CD14-positive monocyte (primary cell): ENCODE results near the gene EEPD1. TPM values are rescaled to one million over a fixed set of nuclear protein-coding genes. Genes with fewer than 3 reads are reported as not detected.
A peak's percentile ranks its signal among the peaks of the same experiment; 100 is the strongest.

Experiments
- DNase-seq, 3 donors: peaks; one replicate each; pipeline ENCODE4 v3.0.0-alpha.2; 2011 to 2022
- H2AFZ ChIP-seq: 2 replicates; pipeline ENCODE4 v1.6.0; 2012; ENCODE audit warnings: mild to moderate bottlenecking, low read depth, low read length, inconsistent platforms; ENCODE audit not compliant: insufficient read depth, poor library complexity, severe bottlenecking
- H3K27ac ChIP-seq, 2 donors: 1 replicate in 1 of 2; 2 replicates in 1 of 2; pipeline ENCODE4 v1.5.1; 2012 to 2013; ENCODE audit warnings: low read length in 2 of 2, control low read depth in 1 of 2, inconsistent platforms in 1 of 2, low read depth in 1 of 2, mild to moderate bottlenecking in 1 of 2
- H3K27me3 ChIP-seq, 2 donors: one replicate each; pipeline versions ENCODE4 v1.6.0 to v1.6.1; 2011 to 2013; ENCODE audit warnings: low read length in 2 of 2; ENCODE audit not compliant: control insufficient read depth in 2 of 2, insufficient read depth in 2 of 2
- H3K36me3 ChIP-seq, 2 donors: replicated peaks in 1 of 2; 1 replicate in 1 of 2; 2 replicates in 1 of 2; pipeline versions ENCODE4 v1.5.1 to v1.6.1; 2012 to 2013; ENCODE audit warnings: low read length in 2 of 2, control low read depth in 1 of 2, inconsistent platforms in 1 of 2, mild to moderate bottlenecking in 1 of 2; ENCODE audit not compliant: insufficient read depth in 2 of 2, control insufficient read depth in 1 of 2
- H3K4me1 ChIP-seq, 2 donors: 1 replicate in 1 of 2; 2 replicates in 1 of 2; pipeline versions ENCODE4 v1.5.1 to v1.6.1; 2012 to 2013; ENCODE audit warnings: low read length in 2 of 2, control low read depth in 1 of 2, inconsistent platforms in 1 of 2, mild to moderate bottlenecking in 1 of 2, moderate library complexity in 1 of 2; ENCODE audit not compliant: insufficient read depth in 2 of 2, control insufficient read depth in 1 of 2
- H3K4me2 ChIP-seq: replicated peaks from 2 replicates; pipeline ENCODE3; 2012; ENCODE audit warnings: low read length, moderate library complexity, mild to moderate bottlenecking; ENCODE audit not compliant: poor library complexity, severe bottlenecking; ENCODE audit errors: extremely low read depth
- H3K4me3 ChIP-seq, 3 experiments: fragments of 200-600 bp in 1 of 3; sonication (generic) in 1 of 3; replicated peaks in 1 of 3; 1 replicate in 2 of 3; 2 replicates in 1 of 3; pipeline ENCODE4 v1.5.1; 2011 to 2013; ENCODE audit warnings: low read length in 3 of 3, mild to moderate bottlenecking in 3 of 3, control low read depth in 2 of 3, low read depth in 2 of 3, inconsistent platforms in 1 of 3, moderate library complexity in 1 of 3
- H3K79me2 ChIP-seq: 2 replicates; pipeline ENCODE4 v1.6.0; 2012; ENCODE audit warnings: mild to moderate bottlenecking, control low read depth, inconsistent platforms, low read length, moderate library complexity; ENCODE audit not compliant: insufficient read depth
- H3K9ac ChIP-seq: 2 replicates; pipeline ENCODE4 v1.6.0; 2017; ENCODE audit warnings: low read length, mild to moderate bottlenecking; ENCODE audit not compliant: insufficient read depth, poor library complexity, severe bottlenecking
- H3K9me3 ChIP-seq, 2 donors: replicated peaks in 1 of 2; 1 replicate in 1 of 2; 2 replicates in 1 of 2; pipeline versions ENCODE4 v1.5.1 to v1.6.1; 2012 to 2013; ENCODE audit warnings: low read length in 2 of 2, control low read depth in 1 of 2; ENCODE audit not compliant: control insufficient read depth in 1 of 2, insufficient read depth in 1 of 2
- H4K20me1 ChIP-seq: 2 replicates; pipeline ENCODE4 v1.6.0; 2012; ENCODE audit warnings: mild to moderate bottlenecking, low read length, control low read depth, moderate library complexity; ENCODE audit not compliant: insufficient read depth
- H3K27ac Mint-ChIP-seq, 7 donors: one replicate each; pipeline ENCODE4 v1.8.0; 2020; ENCODE audit warnings: mild to moderate bottlenecking in 7 of 7, mixed read lengths in 7 of 7, moderate library complexity in 6 of 7, inconsistent platforms in 2 of 7
- H3K27me3 Mint-ChIP-seq, 3 donors: one replicate each; pipeline ENCODE4 v1.8.0; 2021 to 2022; ENCODE audit warnings: low read depth in 3 of 3, mild to moderate bottlenecking in 3 of 3, mixed read lengths in 3 of 3, moderate library complexity in 3 of 3, inconsistent platforms in 1 of 3
- H3K36me3 Mint-ChIP-seq, 2 donors: one replicate each; pipeline ENCODE4 v1.8.0; 2020; ENCODE audit warnings: mixed read lengths in 2 of 2, inconsistent platforms in 1 of 2, mild to moderate bottlenecking in 1 of 2
- H3K4me1 Mint-ChIP-seq: one replicate; pipeline ENCODE4 v1.8.0; 2020; ENCODE audit warnings: mild to moderate bottlenecking, mixed read lengths
- H3K4me3 Mint-ChIP-seq, 2 donors: one replicate each; pipeline ENCODE4 v1.8.0; 2020; ENCODE audit warnings: mild to moderate bottlenecking in 2 of 2, mixed read lengths in 2 of 2, moderate library complexity in 1 of 2
- H3K9me3 Mint-ChIP-seq, 7 donors: one replicate each; pipeline ENCODE4 v1.8.0; 2020 to 2022; ENCODE audit warnings: mixed read lengths in 7 of 7, mild to moderate bottlenecking in 6 of 7, moderate library complexity in 6 of 7, inconsistent platforms in 2 of 7
- WGBS: methylation state at CpG from one replicate; pipeline ENCODE4 v1.1.5; 2013; ENCODE audit warnings: missing lambda C conversion rate; ENCODE audit not compliant: insufficient coverage; 5-methylcytosine and 5-hydroxymethylcytosine counted together
- intact Hi-C, 2 donors: fragments of 100-400 bp; cut with micrococcal nuclease; formaldehyde crosslinking; loops; one replicate each; pipeline versions ENCODE4 v1.15.0 to v1.15.1; 2023
- polyA plus RNA-seq, 3 donors: library from polyadenylated mRNA; depleted of rRNA in 1 of 3; unstranded in 2 of 3; stranded (reverse) in 1 of 3; fragments of 300-500 nt in 2 of 3; fragments of >200 nt in 1 of 3; fragmentation: Illumina TruSeq in 2 of 3; gene quantifications; 1 replicate in 2 of 3; 2 replicates in 1 of 3; pipeline ENCODE4 v1.2.3, GENCODE V29; 2012 to 2021
- TF ChIP-seq, protein P1 (sequence below): fragments of 200-600 bp; IDR thresholded peaks from one replicate; pipeline ENCODE4 v1.8.0; 2022; ENCODE audit warnings: antibody characterized with exemption, mild to moderate bottlenecking

Gene EEPD1
- polyA plus RNA-seq, 3 donors: 8.6 to 14.4 (median 12.6) TPM

DNA sequence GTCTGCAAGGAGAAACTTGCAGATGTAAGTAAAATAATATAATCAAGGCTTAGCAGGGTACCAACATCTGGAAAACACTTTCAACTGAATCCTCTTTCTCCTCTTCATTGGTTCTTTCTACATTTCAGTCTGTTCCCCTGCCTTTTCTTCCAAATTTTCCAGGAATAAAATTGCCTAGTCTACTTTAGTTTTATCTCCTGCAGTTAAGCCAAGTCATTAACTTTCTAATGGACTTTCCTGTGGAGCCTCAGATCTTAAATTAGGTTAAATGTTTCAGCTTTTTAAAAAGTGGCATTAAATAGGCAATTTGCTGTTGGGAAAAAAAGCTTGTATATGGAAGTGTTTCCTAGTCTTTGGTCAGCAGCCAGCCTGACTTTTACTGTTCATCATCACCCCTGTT, 70.8 kb downstream of the EEPD1 start:
- Histone ChIP-seq H3K27me3 (no peaks in the 10 kb centered on the region), H3K9ac (no peak overlapping the region), H3K4me3 (no peak overlapping the region), H3K36me3 (no peaks in the 10 kb centered on the region), H3K9me3 (no peaks in the 10 kb centered on the region), H3K27ac (no peak overlapping the region), H3K79me2 (no peaks in the 10 kb centered on the region), H3K4me2 (no peak overlapping the region), H3K4me1 (no peaks in the 10 kb centered on the region), H2AFZ (no peak overlapping the region), H4K20me1 (no peaks in the 10 kb centered on the region)
- Mint-ChIP-seq H3K36me3 (peaks cover 7 to 8% of the 10 kb centered on the region in 2 donors), H3K4me1 (no peaks in the 10 kb centered on the region), H3K27me3 (peaks cover 0 to 6% (median 6%) of the 10 kb centered on the region in 3 donors), H3K4me3 (no peak overlapping the region), H3K27ac (no peak overlapping the region), H3K9me3 (peaks cover 0 to 4% (median 0%) of the 10 kb centered on the region in 7 donors)
- intact Hi-C loops: no loop called here
- TF ChIP-seq, protein P1, sequence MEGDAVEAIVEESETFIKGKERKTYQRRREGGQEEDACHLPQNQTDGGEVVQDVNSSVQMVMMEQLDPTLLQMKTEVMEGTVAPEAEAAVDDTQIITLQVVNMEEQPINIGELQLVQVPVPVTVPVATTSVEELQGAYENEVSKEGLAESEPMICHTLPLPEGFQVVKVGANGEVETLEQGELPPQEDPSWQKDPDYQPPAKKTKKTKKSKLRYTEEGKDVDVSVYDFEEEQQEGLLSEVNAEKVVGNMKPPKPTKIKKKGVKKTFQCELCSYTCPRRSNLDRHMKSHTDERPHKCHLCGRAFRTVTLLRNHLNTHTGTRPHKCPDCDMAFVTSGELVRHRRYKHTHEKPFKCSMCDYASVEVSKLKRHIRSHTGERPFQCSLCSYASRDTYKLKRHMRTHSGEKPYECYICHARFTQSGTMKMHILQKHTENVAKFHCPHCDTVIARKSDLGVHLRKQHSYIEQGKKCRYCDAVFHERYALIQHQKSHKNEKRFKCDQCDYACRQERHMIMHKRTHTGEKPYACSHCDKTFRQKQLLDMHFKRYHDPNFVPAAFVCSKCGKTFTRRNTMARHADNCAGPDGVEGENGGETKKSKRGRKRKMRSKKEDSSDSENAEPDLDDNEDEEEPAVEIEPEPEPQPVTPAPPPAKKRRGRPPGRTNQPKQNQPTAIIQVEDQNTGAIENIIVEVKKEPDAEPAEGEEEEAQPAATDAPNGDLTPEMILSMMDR: no peak
- DNase-seq: no peak

- Histone ChIP-seq H3K4me1 (no peaks in the 10 kb centered on the region), H3K9me3 (no peaks in the 10 kb centered on the region), H3K9ac (no peak overlapping the region), H2AFZ (no peak overlapping the region), H3K27ac (no peak overlapping the region), H3K27me3 (no peaks in the 10 kb centered on the region), H3K4me2 (no peak overlapping the region), H3K4me3 (no peak overlapping the region), H3K79me2 (no peaks in the 10 kb centered on the region), H3K36me3 (no peaks in the 10 kb centered on the region), H4K20me1 (no peaks in the 10 kb centered on the region)
- H3K4me3 Mint-ChIP-seq: no peak overlapping the region
- peak overlapping the region in 1 of 7 donors; percentile 48 for H3K27ac Mint-ChIP-seq
- no peaks in the 10 kb centered on the region for H3K9me3 Mint-ChIP-seq
- no peaks in the 10 kb centered on the region for H3K4me1 Mint-ChIP-seq
- H3K27me3 Mint-ChIP-seq: peaks cover 0 to 6% (median 4%) of the 10 kb centered on the region in 3 donors
- peaks cover 3 to 7% of the 10 kb centered on the region in 2 donors for H3K36me3 Mint-ChIP-seq
- intact Hi-C loops: no loop called here
- DNase-seq: no peak
- WGBS: 93% methylated on average over 7 of the region's 16 CpGs
- TF ChIP-seq, protein P1: no peak
Measured at GRCh38 chr7:36224934-36225858, 72.1 kb downstream of the EEPD1 start.
